HepG2 (cell line): ENCODE measurements around the gene MYO3B. TPM values are rescaled to one million over a fixed set of nuclear protein-coding genes. Genes with fewer than 3 reads are reported as not detected.

ENCODE experiments used
- ATAC-seq: fragments of 200-7000 bp; cut with Tn5 transposase; 3 replicates; pipeline ENCODE4 v1.9.1; 2020; ENCODE audit warnings: mild to moderate bottlenecking, moderate library complexity
- BruUV-seq: library from RNA; stranded (reverse); fragments of 400-500 nt; replicated peaks from 2 replicates; lab custom pipeline; 2021; lab: Mats Ljungman, UMichigan
- CTCF ChIA-PET: fragments of 300-600 bp; formaldehyde crosslinking; extraction: SDS; loops from one replicate; lab custom pipeline; 2021; ENCODE audit warnings: low total read pairs, inconsistent platforms, low intra/inter-chr PET ratio; lab: Yijun Ruan, JAX
- POLR2A ChIA-PET: fragments of 350-600 bp; sonication (Branson Sonifier 250); formaldehyde crosslinking; loops from one replicate; lab custom pipeline; 2020; ENCODE audit warnings: antibody characterized with exemption, inconsistent platforms; lab: Yijun Ruan, JAX
- DNase-seq: peaks from one replicate; pipeline ENCODE4 v3.0.0-alpha.2; 2015; ENCODE audit warnings: low spot score
- FAIRE-seq: peaks from 3 replicates; lab custom pipeline; 2011; peaks lifted over from hg19 to GRCh38; lab: Jason Lieb, UNC
- H2AFZ ChIP-seq: one replicate; pipeline ENCODE4 v1.6.1; 2011; ENCODE audit warnings: low read length, inconsistent platforms
- H3K27ac ChIP-seq: fragments of 300-600 bp; 3 replicates; pipeline ENCODE4 v1.8.0; 2011; ENCODE audit warnings: mixed run types, mild to moderate bottlenecking, mixed read lengths, low read length, inconsistent platforms; ENCODE audit not compliant: insufficient read depth; ENCODE audit errors: extremely low read length
- H3K27me3 ChIP-seq, 2 experiments: fragments of 200-600 bp in 1 of 2; 2 replicates in 1 of 2; 3 replicates in 1 of 2; pipeline versions ENCODE4 v1.6.0 to v1.8.0; 2011; ENCODE audit warnings: low read length in 2 of 2, mild to moderate bottlenecking in 2 of 2, moderate library complexity in 2 of 2, inconsistent platforms in 1 of 2; ENCODE audit not compliant: insufficient read depth in 2 of 2, control insufficient read depth in 1 of 2
- H3K36me3 ChIP-seq, 2 experiments: fragments of 200-600 bp in 1 of 2; replicated peaks in 1 of 2; 2 replicates in 1 of 2; 3 replicates in 1 of 2; pipeline versions ENCODE4 v1.5.1 to v1.8.0; 2011; ENCODE audit warnings: low read length in 2 of 2, inconsistent platforms in 1 of 2; ENCODE audit not compliant: insufficient read depth in 2 of 2, control insufficient read depth in 1 of 2
- H3K4me1 ChIP-seq: 2 replicates; pipeline ENCODE4 v1.5.1; 2012; ENCODE audit warnings: low read length, inconsistent platforms; ENCODE audit not compliant: insufficient read depth
- H3K4me2 ChIP-seq: 2 replicates; pipeline ENCODE4 v1.6.0; 2011; ENCODE audit warnings: low read depth, low read length, inconsistent platforms
- H3K4me3 ChIP-seq, 3 experiments: fragments of 200-600 bp in 1 of 3; sonication (generic), shearing (Covaris generic) in 1 of 3; replicated peaks in 1 of 3; 2 replicates each; pipeline ENCODE4 v1.5.1; 2011 to 2016; ENCODE audit warnings: low read length in 3 of 3, inconsistent platforms in 2 of 3, low read depth in 2 of 3, mild to moderate bottlenecking in 2 of 3, control low read depth in 1 of 3, mixed read lengths in 1 of 3; ENCODE audit not compliant: insufficient read depth in 1 of 3
- H3K79me2 ChIP-seq: one replicate; pipeline ENCODE4 v1.6.1; 2011; ENCODE audit warnings: low read length, inconsistent platforms; ENCODE audit not compliant: insufficient read depth
- H3K9ac ChIP-seq: 2 replicates; pipeline ENCODE4 v1.6.0; 2011; ENCODE audit warnings: mild to moderate bottlenecking, low read depth, low read length, inconsistent platforms; ENCODE audit not compliant: insufficient read depth
- H3K9me3 ChIP-seq: 2 replicates; pipeline ENCODE4 v1.5.1; 2012; ENCODE audit warnings: mild to moderate bottlenecking, low read length
- H4K20me1 ChIP-seq: 2 replicates; pipeline ENCODE4 v1.6.0; 2011; ENCODE audit warnings: inconsistent platforms, mild to moderate bottlenecking, low read length, moderate library complexity; ENCODE audit not compliant: insufficient read depth
- DR1 ChIP-seq: sonication (generic); formaldehyde crosslinking; IDR thresholded peaks from 2 replicates; pipeline ENCODE4 v1.8.0; 2021; ENCODE audit warnings: mild to moderate bottlenecking, missing genetic modification reagents, inconsistent platforms
- FOSL2 ChIP-seq: sonication (generic); formaldehyde crosslinking; IDR thresholded peaks from 2 replicates; pipeline ENCODE4 v1.4.0; 2020; ENCODE audit warnings: missing genetic modification reagents
- HNRNPL ChIP-seq: fragments of 200-400 bp; formaldehyde crosslinking; IDR thresholded peaks from 2 replicates; pipeline ENCODE4 v1.6.1; 2017; ENCODE audit warnings: mild to moderate bottlenecking, low read depth, low read length
- MAF1 ChIP-seq: sonication (generic); formaldehyde crosslinking; IDR thresholded peaks from 2 replicates; pipeline ENCODE4 v1.5.0; 2020; ENCODE audit warnings: missing genetic modification reagents, borderline replicate concordance
- MXD3 ChIP-seq: IDR thresholded peaks from 2 replicates; pipeline ENCODE4 v1.6.1; 2016; ENCODE audit warnings: mild to moderate bottlenecking, missing biosample characterization, missing genetic modification reagents
- NCOA5 ChIP-seq: sonication (generic); formaldehyde crosslinking; IDR thresholded peaks from 2 replicates; pipeline ENCODE4 v1.4.0; 2020; ENCODE audit warnings: missing genetic modification reagents
- PITX1 ChIP-seq: sonication (generic); formaldehyde crosslinking; IDR thresholded peaks from 2 replicates; pipeline ENCODE4 v1.5.1; 2020; ENCODE audit warnings: mild to moderate bottlenecking, missing genetic modification reagents
- SALL1 ChIP-seq: sonication (generic); formaldehyde crosslinking; IDR thresholded peaks from 2 replicates; pipeline ENCODE4 v1.8.0; 2022; ENCODE audit warnings: mild to moderate bottlenecking, missing genetic modification reagents
- SETDB1 ChIP-seq: sonication (generic); formaldehyde crosslinking; IDR thresholded peaks from 2 replicates; pipeline ENCODE4 v1.5.1; 2020; ENCODE audit warnings: missing genetic modification reagents, mild to moderate bottlenecking, borderline replicate concordance
- SP140L ChIP-seq: sonication (generic); formaldehyde crosslinking; IDR thresholded peaks from 2 replicates; pipeline ENCODE4 v1.4.0; 2020; ENCODE audit warnings: missing genetic modification reagents, borderline replicate concordance
- SP2 ChIP-seq: sonication (generic); formaldehyde crosslinking; IDR thresholded peaks from 2 replicates; pipeline ENCODE4 v1.5.1; 2020; ENCODE audit warnings: mild to moderate bottlenecking, missing genetic modification reagents
- SUZ12 ChIP-seq: fragments of 150-350 bp; IDR thresholded peaks from 2 replicates; pipeline ENCODE4 v1.6.1; 2014; ENCODE audit warnings: low read depth, low read length
- ZBTB42 ChIP-seq: sonication (generic); formaldehyde crosslinking; IDR thresholded peaks from 2 replicates; pipeline ENCODE4 v1.5.0; 2020; ENCODE audit warnings: mild to moderate bottlenecking, missing genetic modification reagents
- ZNF253 ChIP-seq: sonication (generic); formaldehyde crosslinking; IDR thresholded peaks from 2 replicates; pipeline ENCODE4 v1.8.0; 2022; ENCODE audit warnings: mild to moderate bottlenecking, missing genetic modification reagents, borderline replicate concordance
- ZNF703 ChIP-seq: sonication (generic); formaldehyde crosslinking; IDR thresholded peaks from 2 replicates; pipeline ENCODE4 v1.5.1; 2020; ENCODE audit warnings: missing genetic modification reagents, mild to moderate bottlenecking, moderate library complexity, borderline replicate concordance
- WGBS: methylation state at CpG from one replicate; pipeline ENCODE4 v1.1.6; 2017; ENCODE audit warnings: low lambda C conversion rate; 5-methylcytosine and 5-hydroxymethylcytosine counted together
- in situ Hi-C: cut with HindIII; loops from 2 replicates; pipeline ENCODE4 v1.10.0; 2017; ENCODE audit warnings: low pct_unique_long_range_greater_than_20kb; ENCODE audit not compliant: extremely low pct_ligation_motif_present
- intact Hi-C: fragments of 100-400 bp; cut with micrococcal nuclease; formaldehyde crosslinking; loops from one replicate; pipeline ENCODE4 v1.10.0; 2022; ENCODE audit not compliant: unreplicated experiment
- polyA plus RNA-seq, 8 experiments: library from polyadenylated mRNA; depleted of rRNA in 3 of 8; stranded (reverse) in 7 of 8; unstranded in 1 of 8; fragments of >200 nt; fragmentation: Illumina TruSeq in 4 of 8; extraction: Trizol in 4 of 8; gene quantifications; 2 replicates each; pipeline versions ENCODE4 v1.2.1 to v1.2.3, GENCODE V29; 2011 to 2016; ENCODE audit warnings: low read depth in 4 of 8, missing spikeins in 1 of 8, mixed read lengths in 1 of 8; ENCODE audit not compliant: insufficient read depth in 1 of 8
- total RNA-seq, 5 experiments: library from RNA; depleted of rRNA; stranded (reverse); fragments of >200 nt; fragmentation: Illumina TruSeq; extraction: Trizol; gene quantifications; 2 replicates each; pipeline ENCODE4 v1.2.3, GENCODE V29; 2016; ENCODE audit warnings: low read depth in 1 of 5

The MYO3B gene
- total and polyA plus RNA-seq, 2 of the 13 experiments (the other 11 are each of a cell fraction or from before 2014, with no cell fraction given), result 0.01 TPM; not detected in 1

DNA sequence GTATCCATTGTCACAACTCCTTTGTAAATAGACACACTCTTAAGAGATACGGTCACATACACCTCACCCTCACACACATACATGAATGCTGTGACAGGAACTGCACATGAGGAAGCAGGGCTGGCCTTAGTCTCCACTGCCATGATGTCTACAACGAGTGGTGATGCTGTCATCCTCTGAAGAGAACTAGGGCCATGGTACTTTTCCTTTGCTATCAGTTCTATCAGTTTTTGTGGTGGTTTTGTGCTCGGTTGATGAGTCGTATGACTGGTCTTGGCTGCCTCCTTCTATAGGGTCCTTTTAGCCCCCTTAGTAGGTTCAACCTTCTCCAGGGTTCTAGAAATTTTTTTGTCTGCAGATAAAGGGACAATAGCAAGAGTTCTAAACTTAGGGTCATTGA lies 66.0 kb downstream of the MYO3B start:
- DNase-seq (no peak), ATAC-seq (no peak), FAIRE-seq (no peak)
- Histone ChIP-seq H3K79me2 (no peaks in the 10 kb centered on the region), H3K27me3 (peaks cover 0 to 26% of the 10 kb centered on the region in 2 experiments; a peak in 4 of 5 replicates), H3K36me3 (no peaks in the 10 kb centered on the region), H3K4me3 (no peak overlapping the region), H3K4me2 (no peak overlapping the region), H2AFZ (no peak overlapping the region), H3K27ac (no peak overlapping the region), H4K20me1 (no peaks in the 10 kb centered on the region), H3K9ac (no peak overlapping the region), H3K9me3 (no peaks in the 10 kb centered on the region), H3K4me1 (no peaks in the 10 kb centered on the region)
- intact Hi-C loops, result no loop called here
- TF ChIP-seq SUZ12, result no peak
- TF ChIP-seq SETDB1, result no peak
- TF ChIP-seq MXD3 (CRISPR knock-in tag), result no peak
- TF ChIP-seq ZNF253 (CRISPR knock-in tag), result no peak
- TF ChIP-seq SP2 (CRISPR knock-in tag), result no peak
- TF ChIP-seq NCOA5 (CRISPR knock-in tag), result no peak
- no peak for TF ChIP-seq ZNF703
- TF ChIP-seq DR1 (CRISPR knock-in tag), result no peak
- no peak for TF ChIP-seq SP140L (CRISPR knock-in tag)
- TF ChIP-seq MAF1 (CRISPR knock-in tag), result no peak
- no peak for TF ChIP-seq PITX1 (CRISPR knock-in tag)
- no peak for TF ChIP-seq ZBTB42
- no peak for TF ChIP-seq HNRNPL
- TF ChIP-seq FOSL2, result no peak
- TF ChIP-seq SALL1, result no peak
- CTCF ChIA-PET, result no interaction called here
- WGBS, result 2% methylated on average over 4 of the region's 4 CpGs
- POLR2A ChIA-PET, result no interaction called here
- BruUV-seq, result no TSS peak
- in situ Hi-C loops, result no loop called here
